Non-pigmented ciliary epithelial cell (primary cell): ENCODE measurements around the gene ZNF511.

Experiments
- DNase-seq: peaks from one replicate; pipeline ENCODE4 v3.0.0-alpha.2; 2010; ENCODE audit warnings: low read depth

ZNF511 gene

GRCh38 chr10:133274751-133275683 is 33.7 kb upstream of the ZNF511 start:
- no peak for DNase-seq

- no peak for DNase-seq
These were observed 33.0 kb upstream of the ZNF511 start for GRCh38 chr10:133275684-133276092.

DNA sequence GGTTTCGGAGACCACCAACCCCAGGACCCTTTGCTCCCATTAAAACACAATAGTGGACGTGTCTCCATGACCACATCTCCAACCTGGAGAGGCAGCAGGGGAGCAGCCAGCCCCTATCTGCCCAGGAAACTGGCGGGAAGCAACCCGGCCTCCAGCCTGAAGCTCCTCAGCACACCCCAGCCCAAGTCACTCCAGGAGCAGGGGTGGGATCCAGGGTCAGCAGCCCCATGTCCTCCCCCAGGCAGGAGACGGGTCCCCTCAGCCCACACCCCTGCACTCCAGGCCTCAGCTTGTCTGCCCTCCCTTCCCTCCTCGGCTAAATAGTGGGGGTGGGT is 32.6 kb upstream of the ZNF511 start:
- DNase-seq = no peak

DNA sequence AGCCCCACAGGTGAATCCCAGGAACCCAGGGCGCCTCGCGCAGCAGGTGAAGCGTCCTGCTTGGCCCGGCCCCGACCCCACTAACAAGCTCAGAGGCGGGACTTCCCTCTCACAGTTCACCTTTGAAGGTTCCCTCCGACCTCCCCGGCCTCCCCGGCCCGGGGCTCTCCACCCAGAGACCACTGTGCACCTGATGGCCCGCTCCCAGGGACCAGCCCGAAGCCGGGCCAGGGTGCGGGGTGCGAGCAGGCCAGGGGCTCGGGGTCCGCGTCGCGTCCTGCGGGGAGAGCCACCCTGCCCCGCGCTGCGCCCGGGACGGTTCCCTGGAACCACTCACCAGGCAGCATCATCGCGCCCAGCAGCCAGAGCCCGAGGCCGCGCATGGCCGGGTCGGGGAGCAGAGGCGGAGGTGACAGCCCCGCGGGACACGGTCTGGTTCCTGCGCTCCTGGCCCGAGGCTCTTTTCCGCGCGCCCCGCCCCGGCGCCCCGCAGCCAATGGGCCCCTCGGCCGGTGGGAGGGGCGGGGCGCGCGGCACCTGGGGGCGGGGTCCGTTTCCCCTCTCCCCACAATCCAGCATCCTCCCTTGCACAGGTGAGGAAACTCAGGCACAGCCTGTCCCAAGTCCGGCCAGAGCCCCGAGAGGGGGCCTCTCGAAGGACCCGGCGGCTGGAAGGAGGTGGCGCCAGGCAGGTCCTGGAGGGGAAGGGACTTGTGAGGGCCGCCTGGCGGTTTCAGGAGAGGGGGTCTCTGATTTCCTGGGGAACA is 32.1 kb upstream of the ZNF511 start, which contains the start of gene ADAM8:
Gene ADAM8, minus strand, starts transcription at position 434 of the 767 bp plus-strand sequence. Its CDS starts 51 bp downstream, at position 383.
- no peak for DNase-seq

- DNase-seq = no peak
These were observed 31.3 kb upstream of the ZNF511 start for GRCh38 chr10:133277277-133277992.

DNA sequence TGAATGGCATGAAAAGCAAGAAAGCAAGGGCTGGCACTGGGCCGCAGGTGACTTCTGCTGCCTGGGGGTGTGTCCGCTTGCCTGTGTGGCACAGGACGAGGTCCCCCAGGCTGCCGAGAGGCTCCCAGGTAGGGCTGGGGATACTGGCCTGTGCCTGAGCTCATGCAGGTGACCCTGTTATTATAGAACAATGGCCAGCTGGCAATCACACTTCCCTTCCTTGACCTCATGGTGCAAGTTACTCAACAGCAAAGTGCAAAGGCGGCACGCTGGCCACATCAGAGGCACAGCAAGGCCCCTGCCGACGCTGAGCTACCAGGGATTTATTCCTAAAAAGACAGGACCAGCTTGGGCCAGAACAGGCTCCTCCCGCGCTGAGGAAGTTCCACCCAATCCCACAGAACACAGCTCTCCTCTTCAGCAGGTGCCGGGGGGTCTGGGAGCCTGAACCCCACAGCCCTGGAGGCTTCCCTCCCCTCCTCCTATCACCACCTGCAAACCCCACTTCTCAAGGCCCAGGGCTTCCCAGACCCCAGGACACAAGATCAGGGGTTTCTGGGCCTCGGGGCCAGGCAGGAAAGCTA is 30.6 kb upstream of the ZNF511 start:
- DNase-seq = no peak

GRCh38 chr10:133278577-133279265 is 30.0 kb upstream of the ZNF511 start:
- peak; percentile 22 for DNase-seq

DNA sequence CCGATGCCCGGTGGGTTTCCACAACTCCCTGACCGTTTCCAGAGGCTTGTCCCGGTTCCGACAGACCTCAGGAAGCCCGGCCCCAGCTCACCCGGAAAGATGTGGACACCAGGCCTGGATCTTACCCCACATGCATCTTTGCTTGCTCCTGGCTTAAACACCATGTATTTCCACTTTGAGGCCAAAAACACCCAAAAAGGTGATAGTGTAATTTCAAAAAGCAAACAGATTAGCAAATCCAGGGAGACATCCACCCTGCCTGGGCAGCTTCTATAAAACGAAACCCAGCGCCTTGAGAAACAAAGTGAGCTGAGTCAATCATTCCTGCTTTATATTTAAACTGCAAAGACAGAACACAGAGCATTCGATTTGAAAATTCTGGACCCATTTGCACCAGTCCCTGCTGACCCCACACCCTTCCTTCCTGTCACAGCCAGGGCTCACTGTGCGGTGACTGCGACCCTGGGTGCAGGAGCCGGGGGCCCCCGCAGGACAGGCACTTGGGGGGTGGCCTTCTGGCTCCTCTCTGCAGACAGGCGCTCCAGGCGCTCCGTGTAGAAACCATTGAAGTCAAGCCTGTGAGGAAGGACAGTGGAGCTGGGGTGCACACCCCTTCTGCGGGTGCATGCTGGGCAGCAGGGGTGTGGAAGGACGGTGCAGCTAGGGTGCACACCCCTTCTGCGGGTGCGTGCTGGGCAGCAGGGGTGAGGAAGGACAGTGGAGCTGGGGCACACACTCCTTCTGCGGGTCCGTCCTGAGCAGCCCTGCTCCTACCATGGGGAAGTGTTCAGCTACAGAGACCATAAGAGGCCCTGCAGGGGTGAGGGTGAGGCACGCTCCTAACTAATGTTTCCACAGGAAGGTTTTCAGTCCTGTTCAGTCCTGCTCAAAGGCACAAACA is 29.1 kb upstream of the ZNF511 start:
- DNase-seq = no peak

DNA sequence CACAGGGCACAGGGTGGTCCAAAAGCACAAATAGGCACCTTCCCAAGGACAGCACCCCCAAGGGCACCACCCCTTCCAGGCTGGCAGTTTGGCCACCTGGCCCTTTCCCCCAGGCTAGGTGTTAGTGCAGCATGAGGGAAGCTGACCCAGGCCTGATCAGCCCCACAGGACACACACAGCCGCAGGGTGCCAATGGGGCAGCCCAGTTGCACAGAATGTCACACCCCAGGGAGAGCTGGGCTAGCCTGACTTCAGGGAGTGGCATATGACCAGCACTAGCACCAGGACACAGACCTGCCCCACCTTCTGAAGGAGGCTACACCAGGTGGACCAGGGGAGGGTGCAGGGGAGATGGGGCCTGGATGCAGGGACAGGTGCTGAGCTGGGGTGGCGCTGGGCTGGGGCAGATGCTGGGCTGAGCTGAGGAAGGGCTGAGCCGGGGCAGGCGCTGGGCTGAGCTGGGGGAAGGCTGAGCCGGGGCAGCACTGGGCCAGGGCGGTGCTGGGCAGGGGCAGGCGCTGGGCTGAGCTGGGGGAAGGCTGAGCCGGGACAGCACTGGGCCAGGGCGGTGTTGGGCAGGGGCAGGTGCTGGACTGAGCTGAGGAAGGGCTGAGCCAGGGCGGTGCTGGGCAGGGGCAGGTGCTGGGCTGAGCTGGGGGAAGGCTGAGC is 28.2 kb upstream of the ZNF511 start:
- no peak for DNase-seq

DNA sequence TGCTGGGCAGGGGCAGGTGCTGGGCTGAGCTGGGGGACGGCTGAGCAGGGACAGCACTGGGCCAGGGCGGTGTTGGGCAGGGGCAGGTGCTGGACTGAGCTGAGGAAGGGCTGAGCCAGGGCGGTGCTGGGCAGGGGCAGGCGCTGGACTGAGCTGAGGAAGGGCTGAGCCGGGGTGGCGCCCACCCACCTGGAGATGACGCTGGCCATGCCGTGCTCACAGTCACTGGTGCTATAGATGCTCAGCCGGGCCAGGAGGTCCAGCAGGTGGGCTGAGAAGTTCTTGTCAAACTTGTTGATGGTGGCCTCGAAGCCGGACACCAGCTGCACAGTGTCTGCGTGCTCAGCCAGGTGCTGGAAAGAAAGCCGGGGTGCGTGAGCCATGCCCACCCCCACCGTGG is 27.6 kb upstream of the ZNF511 start:
- no peak for DNase-seq

DNA sequence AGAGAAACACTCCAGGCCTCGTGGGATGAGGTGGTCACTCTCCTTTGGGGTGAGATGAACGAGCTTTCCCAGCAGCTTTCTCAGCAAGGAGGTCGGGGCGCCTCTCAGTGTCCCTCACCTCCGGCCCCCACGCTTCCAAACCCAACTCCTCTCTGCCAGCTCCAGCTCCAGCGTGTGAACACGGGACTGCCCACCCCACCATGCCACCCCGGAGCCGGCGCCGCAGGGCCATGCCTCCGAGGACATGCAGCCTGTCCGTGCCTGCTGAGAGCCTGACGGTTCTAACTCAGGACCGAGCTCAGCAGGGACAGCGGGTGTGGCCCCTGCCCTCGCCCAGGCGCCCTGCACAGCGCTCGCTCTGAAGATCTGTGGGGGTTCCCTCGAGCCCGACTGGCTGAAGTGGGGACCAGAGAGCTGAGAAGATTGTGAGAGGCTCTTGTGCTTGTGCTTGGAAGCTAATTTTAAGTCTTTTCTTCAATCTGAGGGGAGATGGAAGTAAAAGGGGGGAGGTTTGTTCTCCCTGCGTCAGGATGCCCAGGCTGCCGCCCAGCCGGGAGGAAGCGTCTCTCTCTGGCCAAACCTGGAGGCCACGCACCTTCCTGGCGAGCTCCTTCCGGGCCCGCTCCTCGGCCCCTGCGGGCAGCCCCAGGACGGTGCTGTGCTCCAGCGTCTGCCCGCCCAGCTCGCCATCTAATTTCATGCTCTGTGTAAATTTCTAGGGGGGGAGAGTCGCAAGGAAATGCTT is 26.9 kb upstream of the ZNF511 start:
- no peak for DNase-seq

DNA sequence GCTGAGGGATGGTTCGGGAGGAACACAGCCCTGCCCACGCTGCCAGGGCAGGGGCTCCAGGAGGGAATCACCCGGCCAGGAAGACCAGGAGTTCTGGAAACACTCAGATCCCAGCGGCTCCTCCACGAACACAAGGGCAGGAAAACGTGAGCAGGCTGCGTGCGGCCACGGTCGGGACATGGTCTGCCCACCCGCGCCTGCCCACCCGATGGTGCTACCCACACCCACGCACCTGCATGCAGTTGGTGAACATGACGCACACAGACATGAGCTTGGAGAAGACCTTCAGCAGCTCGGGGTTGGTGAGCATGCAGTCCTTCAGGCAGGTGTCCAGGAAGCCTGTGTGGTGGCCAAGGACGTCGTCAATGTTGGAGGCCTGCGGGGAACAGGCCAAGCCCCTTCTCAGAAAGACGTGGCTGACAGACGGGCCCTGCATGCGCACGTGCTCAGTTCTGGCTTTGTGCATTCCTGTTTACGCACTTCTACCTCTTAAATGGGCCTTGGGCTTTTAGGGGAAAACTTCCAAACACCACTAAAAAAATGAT is 25.8 kb upstream of the ZNF511 start:
- no peak for DNase-seq

- DNase-seq = no peak
These were observed 24.8 kb upstream of the ZNF511 start for GRCh38 chr10:133283931-133284330.

- DNase-seq = no peak
These were observed 23.5 kb upstream of the ZNF511 start for GRCh38 chr10:133285217-133285616.

DNA sequence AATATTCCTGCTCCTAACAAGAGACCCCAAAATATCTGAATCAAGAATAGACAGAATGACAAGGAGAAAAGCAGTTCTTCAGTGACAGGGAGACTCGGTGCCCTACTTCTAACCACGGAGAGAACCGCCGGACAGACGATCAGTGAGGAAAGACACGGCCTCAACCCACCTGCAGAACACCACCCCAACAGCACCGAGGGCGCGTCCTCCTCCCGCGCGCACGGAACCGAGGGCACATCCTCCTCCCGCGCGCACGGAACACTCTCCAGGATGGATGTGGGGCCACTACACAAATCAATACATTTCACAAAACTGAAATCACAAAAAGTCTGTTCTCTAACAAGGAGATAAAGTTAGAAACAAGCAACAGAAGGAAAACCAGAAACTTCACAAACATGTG is 22.3 kb upstream of the ZNF511 start:
- no peak for DNase-seq

DNA sequence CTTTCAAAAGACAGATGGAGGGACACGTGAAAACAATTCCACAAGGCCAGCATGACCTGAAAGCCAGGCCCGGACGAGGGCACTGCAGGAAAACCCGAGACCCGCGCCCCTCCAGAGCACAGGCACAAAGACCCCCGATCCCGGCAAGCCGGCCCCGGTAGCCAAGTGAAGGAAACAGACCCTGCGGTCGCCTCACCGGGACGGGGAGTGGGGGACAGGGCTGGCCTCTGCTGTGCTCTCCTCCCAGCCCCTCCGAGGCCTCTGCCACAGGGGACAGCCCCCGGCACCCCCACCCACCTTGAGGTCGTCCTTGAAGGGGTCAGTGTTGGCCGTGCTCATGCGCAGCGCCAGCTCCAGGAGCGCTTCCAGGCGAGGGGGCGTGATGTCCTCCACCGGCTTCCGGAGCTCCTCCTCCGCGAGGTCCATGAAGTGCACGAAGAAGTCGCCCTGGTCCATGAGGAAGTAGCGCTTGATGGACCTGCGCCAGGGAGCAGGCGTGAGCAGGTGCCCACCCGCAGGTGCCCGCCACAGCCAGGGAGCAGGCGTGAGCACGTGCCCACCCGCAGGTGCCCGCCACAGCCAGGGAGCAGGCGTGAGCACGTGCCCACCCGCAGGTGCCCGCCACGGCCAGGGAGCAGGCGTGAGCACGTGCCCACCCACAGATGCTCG is 20.7 kb upstream of the ZNF511 start:
- no peak for DNase-seq

GRCh38 chr10:133289761-133290160 is 19.0 kb upstream of the ZNF511 start:
- no peak for DNase-seq
